Right ventricle myocardium inferior (tissue), 1 donor: ENCODE data around the gene PLA2G4E. TPM values are rescaled to one million over a fixed set of nuclear protein-coding genes. Genes with fewer than 3 reads are reported as not detected.

ENCODE experiments used
- ATAC-seq: fragments of 200-7000 bp; cut with Tn5 transposase; one replicate; pipeline ENCODE4 v1.9.1; 2020; ENCODE audit warnings: mild to moderate bottlenecking, moderate library complexity
- DNase-seq: peaks from one replicate; pipeline ENCODE4 v3.0.0; 2021; ENCODE audit errors: missing footprints
- intact Hi-C: fragments of 100-400 bp; cut with DNase I; formaldehyde crosslinking; loops from one replicate; pipeline ENCODE4 v1.11.0; 2022
- long read RNA-seq: library from polyadenylated mRNA; unstranded; transcript quantifications from one replicate; pipeline ENCODE4 v2.0.0, GENCODE V29; 2021
- total RNA-seq: library from RNA; stranded (reverse); fragmentation: NEBNext Ultra II Directional; extraction: Animal tissue kit (Norgen Biotek cat#: 25700); gene quantifications from one replicate; pipeline ENCODE4 v1.2.1, GENCODE V29; 2021
- donor health status: DM: no; HTN: yes; CAD: no; lungs with severe emphysema.

PLA2G4E gene, protein sequence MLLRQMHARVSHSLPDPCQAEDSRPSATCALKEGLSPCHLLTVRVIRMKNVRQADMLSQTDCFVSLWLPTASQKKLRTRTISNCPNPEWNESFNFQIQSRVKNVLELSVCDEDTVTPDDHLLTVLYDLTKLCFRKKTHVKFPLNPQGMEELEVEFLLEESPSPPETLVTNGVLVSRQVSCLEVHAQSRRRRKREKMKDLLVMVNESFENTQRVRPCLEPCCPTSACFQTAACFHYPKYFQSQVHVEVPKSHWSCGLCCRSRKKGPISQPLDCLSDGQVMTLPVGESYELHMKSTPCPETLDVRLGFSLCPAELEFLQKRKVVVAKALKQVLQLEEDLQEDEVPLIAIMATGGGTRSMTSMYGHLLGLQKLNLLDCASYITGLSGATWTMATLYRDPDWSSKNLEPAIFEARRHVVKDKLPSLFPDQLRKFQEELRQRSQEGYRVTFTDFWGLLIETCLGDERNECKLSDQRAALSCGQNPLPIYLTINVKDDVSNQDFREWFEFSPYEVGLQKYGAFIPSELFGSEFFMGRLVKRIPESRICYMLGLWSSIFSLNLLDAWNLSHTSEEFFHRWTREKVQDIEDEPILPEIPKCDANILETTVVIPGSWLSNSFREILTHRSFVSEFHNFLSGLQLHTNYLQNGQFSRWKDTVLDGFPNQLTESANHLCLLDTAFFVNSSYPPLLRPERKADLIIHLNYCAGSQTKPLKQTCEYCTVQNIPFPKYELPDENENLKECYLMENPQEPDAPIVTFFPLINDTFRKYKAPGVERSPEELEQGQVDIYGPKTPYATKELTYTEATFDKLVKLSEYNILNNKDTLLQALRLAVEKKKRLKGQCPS
- 0.05 TPM for total RNA-seq
- long read RNA-seq, result 0 reads

- ATAC-seq, result no peak
- intact Hi-C loops, result no loop called here
- no peak for DNase-seq
Observed at GRCh38 chr15:42020713-42021273, at the start of gene PLA2G4E. Gene PLA2G4E (minus strand): TSS chr15:42021042. CDS start chr15:42021030, 12 bp downstream.

DNA sequence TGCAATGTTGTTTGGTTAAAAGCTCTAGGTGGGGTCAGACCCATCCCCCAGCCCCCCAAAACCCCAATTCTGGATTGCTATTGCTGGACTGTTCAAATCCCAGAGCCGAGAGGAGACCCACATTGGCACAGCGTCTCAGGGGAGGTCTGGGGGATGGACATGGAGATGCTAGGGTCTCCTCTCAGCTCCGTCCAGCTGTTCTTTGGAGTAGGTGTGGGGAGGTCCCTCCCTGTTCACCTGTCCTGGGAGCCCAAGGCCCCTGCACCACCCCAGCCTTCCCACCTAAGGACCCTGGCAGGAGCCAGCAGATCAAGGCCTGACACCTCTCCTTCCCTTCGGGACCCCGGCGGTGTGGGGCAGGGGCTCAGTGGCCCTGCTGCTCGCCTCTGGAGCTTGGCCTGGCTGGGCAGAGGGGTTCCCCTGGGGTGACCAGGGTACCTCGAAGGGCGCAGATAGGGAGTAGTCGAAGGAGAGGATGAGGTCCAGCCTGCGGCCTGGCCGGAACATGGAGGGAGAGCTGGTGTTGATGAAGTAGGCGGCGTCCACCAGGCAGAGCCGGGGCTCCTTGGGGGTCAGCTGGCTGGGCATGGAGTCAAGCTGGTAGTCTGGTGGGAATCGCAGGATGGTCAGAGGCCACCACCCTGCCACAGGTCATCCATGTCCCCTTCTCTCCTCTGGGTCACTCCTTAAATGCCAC lies 49.6 kb upstream of the PLA2G4E start:
- no peak for DNase-seq
- intact Hi-C loops, result no loop called here
- no peak for ATAC-seq

DNA sequence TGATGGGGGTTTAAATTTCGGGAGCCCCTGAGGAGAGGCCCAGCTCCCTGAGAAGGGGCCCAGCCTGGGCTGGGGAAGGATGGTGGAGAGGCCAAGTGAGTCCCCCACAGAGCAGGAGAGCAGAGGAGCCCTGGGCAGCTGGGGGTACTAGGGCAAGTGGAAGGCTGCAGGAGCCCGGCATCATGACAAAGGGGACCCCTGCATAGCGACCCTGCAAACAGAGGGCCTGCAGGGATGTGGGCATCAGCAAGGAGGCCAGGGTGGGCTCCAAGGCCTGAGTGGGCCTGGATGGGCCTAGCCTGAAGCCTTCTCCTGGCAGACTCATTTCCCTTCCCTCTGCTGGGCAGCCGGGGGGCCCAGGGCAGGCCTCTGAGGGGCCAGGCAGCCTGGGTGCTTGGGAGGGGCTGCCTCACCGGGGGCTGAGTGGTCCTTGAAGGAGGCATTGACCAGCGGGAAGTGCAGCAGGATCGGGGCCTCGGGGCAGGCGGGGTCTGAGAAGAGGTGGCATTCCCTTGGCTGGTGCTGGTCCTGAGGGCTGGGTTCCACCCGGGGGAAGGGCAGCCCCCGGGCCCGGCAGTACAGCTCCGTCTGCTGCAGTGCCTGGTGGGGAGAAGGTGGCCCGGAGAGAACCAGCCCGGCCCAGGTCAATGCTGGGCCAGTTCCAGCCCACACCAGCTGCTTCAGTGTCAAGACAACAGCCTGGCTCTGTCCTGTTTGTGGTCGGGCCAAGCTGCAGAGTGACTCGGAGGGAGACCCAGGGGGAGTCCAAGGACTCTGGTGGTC lies 48.8 kb upstream of the PLA2G4E start:
- DNase-seq (no peak), ATAC-seq (no peak)
- intact Hi-C loops, result no loop called here

- no peak for DNase-seq
- intact Hi-C loops, result no loop called here
- ATAC-seq, result no peak
Observed at GRCh38 chr15:42069025-42069424, 48.2 kb upstream of the PLA2G4E start.

DNA sequence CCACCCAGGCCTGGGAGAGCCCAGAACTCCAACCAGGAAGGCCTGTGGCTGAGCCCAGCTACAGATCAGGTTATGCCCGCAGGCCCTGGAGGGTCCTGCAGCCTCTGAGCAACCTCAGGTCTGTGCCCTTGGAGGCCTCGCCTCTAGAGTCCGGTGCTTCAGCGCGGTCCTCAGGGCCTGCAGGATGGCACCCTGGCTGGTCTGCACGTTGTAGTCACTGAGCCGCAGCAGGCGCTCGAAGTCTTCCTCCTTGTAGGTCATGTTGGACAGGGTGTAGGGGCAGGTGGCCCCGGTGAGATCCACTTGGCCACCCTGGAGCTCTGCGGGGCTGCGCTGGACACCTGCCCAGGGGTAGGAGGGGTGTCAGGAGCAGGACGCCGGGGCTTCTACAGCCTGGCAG lies 47.8 kb upstream of the PLA2G4E start:
- no peak for ATAC-seq
- intact Hi-C loops, result no loop called here
- no peak for DNase-seq

- DNase-seq (no peak), ATAC-seq (no peak)
- intact Hi-C loops, result loop anchor here (2.0 kb wide), 1 partner anchor 70 kb away; no protein-coding TSS in a partner anchor
Observed at GRCh38 chr15:42066764-42067415, 46.0 kb upstream of the PLA2G4E start.

GRCh38 chr15:42065468-42065867 lies 44.6 kb upstream of the PLA2G4E start:
- DNase-seq, result no peak
- no peak for ATAC-seq
- intact Hi-C loops, result no loop called here

- intact Hi-C loops, result no loop called here
- ATAC-seq (no peak), DNase-seq (no peak)
Observed at GRCh38 chr15:42065033-42065432, 44.2 kb upstream of the PLA2G4E start.

DNA sequence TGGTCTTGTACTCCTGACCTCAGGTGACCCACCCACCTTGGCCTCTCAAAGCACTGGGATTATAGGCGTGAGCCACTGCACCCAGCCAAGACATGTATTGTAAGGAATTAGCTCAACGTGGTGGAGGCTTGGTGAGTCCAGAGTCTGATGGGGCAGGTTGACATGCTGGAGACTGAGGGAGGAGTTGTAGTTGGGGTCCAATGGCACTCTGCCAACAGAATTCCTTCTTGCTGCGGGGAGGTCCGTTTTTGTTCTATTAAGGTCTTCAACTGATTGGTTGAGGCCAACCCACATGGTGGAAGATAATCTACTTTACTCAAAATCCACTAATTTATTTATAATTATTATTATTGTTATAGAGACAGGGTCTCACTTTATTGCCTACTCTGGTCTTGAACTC lies 43.4 kb upstream of the PLA2G4E start:
- DNase-seq (no peak), ATAC-seq (no peak)
- intact Hi-C loops, result no loop called here

DNA sequence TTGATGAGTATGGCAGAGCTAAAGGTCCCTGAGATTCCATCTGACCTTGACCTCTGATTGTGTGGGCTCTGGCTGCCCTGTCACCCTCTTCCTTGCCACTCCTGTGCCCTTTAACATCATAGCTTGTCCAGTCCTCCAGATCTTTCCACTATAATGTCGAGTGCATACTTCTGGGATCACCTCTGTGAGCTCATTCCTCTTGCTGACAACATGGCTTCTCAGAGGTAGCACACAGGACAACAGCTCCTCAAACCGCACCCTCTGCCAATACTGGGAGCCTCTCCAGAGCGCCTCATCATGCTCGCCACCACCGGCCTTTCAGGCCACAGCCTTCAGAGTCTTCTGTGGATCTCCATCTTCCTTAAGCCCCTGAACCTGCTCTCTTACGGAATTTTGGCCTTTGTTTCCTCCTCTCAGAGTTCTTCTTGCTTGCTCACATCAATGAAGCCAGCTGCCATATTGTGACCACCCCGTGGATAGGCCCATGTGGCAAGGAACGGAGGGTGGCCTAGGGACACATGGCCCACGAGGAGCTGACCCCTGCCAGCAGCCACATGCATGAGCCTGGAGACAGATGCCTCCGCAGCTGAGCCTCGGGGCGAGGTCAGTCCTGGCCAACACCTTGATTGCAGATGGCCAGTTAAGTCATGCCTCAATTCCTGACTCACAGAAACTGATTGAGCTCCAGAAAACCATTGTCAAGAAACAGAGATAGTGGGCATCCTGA lies 42.4 kb upstream of the PLA2G4E start:
- no peak for ATAC-seq
- intact Hi-C loops, result no loop called here
- DNase-seq, result no peak

DNA sequence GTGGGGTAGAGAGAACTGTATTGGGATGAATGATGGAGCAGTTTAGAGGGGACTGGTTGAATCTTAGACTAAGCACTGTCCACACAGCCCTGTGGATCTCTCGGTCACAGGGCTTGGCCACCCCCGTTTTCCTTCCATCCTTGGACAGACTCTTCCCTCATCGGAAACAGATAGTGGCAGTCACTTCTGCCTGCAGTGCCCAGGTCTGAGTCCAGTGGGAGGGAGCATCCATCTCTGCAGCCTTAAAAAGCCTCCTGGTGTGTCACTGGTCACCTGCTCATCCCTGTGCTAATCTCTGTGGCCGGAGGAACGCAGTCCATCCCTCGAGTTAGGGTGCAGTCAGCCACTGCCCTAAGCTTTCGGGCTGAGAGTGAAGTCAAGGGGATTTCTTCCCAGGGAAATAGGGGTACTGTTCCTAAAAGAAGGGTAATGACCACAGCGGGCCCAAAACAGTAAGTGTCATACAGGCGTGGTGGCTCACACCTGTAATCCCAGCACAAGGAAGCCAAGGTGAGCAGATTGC lies 41.5 kb upstream of the PLA2G4E start:
- ATAC-seq (no peak), DNase-seq (no peak)
- intact Hi-C loops, result no loop called here

DNA sequence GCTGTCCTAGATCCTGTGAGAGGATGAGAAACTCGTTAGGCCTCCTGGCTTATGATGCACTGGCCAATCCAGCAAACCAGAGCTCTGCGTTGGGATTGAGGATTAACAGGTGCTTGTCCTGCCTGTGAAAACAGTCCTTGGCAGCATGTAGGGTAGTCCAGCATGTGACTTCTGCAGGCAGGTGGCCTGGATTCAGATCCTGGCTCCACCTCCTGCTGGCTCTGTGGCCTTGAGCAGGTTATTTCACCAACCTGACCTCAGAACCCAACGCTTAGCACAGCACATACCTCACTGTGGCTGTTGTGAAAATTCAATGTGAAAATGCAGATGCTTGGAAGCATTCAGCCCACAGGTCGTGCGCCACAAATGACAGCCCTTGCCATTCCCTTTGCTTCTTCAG lies 40.0 kb upstream of the PLA2G4E start:
- no peak for DNase-seq
- no peak for ATAC-seq
- intact Hi-C loops, result no loop called here

GRCh38 chr15:42060477-42060763 lies 39.6 kb upstream of the PLA2G4E start:
- DNase-seq (no peak), ATAC-seq (no peak)
- intact Hi-C loops, result no loop called here

DNA sequence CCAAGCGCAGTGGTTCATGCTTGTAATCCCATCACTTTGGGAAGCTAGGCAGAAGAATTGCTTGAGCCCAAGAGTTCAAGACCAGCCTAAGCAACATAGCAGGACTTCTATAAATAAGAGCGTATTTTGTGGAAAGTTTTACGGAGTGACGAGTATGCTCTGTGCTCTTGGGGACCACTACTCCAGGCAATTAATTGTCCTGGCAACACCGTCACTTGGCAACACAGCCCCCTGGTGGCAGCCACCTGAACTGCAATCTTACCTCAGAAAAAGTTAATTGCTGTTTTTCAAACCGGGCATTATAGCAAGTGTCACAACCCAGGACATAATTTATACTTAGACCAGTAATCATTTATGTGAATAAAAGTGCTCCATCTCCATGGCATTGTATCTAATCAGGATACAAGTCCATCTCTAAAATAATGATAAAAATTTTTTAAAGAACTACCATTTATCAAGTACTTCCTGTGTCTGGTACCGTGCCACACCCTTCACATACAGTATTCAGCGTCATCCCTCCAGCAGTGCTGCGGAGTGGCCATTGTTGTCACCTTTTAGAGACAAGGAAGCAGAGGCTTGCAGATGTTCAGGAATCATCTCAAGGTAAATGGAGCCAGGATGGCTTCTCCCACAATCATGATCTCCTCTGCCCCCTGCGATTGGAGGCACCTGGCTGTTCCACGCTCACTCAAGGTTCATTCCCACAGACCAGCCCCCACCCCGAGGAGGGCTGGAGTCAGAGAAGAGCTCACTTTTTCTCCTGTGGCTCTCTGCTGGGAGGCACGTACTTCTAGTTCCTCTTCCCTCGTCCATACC lies 39.0 kb upstream of the PLA2G4E start:
- ATAC-seq (no peak), DNase-seq (peak; percentile 72)
- intact Hi-C loops, result loop anchor here (1.0 to 10.0 kb wide), 2 partner anchors 71 to 135 kb away; no protein-coding TSS in a partner anchor

DNA sequence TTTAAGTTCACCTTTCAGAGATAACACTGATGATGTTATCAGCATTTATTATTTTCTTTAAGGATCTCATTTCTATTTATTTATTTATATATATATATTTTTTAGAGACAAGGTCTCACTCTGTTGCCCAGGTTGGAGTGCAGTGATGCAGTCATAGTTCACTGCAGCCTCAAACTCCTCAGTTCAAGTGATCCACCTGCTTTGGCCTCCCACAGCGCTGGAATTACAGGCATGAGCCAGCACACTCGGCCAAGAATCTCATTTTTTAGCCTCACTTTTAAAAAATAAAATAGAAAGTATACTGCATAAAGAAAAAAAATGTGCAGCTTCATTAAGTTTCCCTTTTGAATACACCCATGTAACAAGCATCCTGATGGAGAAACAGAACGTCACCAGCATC lies 37.9 kb upstream of the PLA2G4E start:
- ATAC-seq (no peak), DNase-seq (no peak)

More for the DNA sequence above, 37.9 kb upstream of the PLA2G4E start:
- intact Hi-C loops, result loop anchor here (1.0 to 10.0 kb wide), 2 partner anchors 69 to 134 kb away; no protein-coding TSS in a partner anchor
